Stimulated activated CD8-positive, alpha-beta memory T cell treated with anti-CD3 and anti-CD28 coated beads, Interleukin-15, amount 100 ng/mL, for 4 hours (primary cell): ENCODE results near the gene GPR4.
"Not testable (repeated sequence)": the region's sequence is repeated elsewhere in the genome, so short reads cannot be mapped to it uniquely, and the experiment has no call there.

Experiments
- DNase-seq, 2 donors: peaks; one replicate each; pipeline ENCODE4 v3.0.0-alpha.2; 2020; ENCODE audit warnings: low read depth in 2 of 2

The GPR4 gene

DNA sequence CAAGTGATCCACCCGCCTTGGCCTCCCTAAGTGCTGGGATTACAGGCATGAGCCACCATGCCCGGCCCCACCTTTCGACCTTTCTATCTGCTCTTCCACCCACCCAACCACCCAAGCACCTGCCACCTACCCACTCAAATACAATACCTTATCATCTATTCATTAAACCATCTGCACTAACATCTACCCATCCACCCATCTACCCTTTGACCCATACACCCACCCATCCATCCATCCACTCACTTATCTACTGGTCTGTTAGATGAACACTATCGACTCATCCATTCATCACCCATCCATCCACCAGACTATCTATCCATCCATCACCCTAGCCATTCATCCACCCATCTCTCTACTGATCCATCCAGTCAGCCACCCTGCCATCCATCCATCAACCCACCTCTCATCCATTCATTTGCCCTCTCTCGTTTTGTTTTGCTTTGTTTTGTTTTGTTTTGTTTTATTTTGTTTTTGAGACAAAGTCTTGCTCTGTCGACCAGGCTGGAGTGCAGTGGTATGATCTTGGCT is 20.0 kb upstream of the GPR4 start:
- no peak for DNase-seq

GRCh38 chr19:45621389-45621788 is 19.4 kb upstream of the GPR4 start:
- no peak for DNase-seq

GRCh38 chr19:45616704-45617017 is 14.6 kb upstream of the GPR4 start:
- no peak for DNase-seq

GRCh38 chr19:45615795-45616703 is 14.0 kb upstream of the GPR4 start:
- DNase-seq = peak; percentile 25 to 46

GRCh38 chr19:45615056-45615455 is 13.0 kb upstream of the GPR4 start:
- not testable (repeated sequence) for DNase-seq

DNA sequence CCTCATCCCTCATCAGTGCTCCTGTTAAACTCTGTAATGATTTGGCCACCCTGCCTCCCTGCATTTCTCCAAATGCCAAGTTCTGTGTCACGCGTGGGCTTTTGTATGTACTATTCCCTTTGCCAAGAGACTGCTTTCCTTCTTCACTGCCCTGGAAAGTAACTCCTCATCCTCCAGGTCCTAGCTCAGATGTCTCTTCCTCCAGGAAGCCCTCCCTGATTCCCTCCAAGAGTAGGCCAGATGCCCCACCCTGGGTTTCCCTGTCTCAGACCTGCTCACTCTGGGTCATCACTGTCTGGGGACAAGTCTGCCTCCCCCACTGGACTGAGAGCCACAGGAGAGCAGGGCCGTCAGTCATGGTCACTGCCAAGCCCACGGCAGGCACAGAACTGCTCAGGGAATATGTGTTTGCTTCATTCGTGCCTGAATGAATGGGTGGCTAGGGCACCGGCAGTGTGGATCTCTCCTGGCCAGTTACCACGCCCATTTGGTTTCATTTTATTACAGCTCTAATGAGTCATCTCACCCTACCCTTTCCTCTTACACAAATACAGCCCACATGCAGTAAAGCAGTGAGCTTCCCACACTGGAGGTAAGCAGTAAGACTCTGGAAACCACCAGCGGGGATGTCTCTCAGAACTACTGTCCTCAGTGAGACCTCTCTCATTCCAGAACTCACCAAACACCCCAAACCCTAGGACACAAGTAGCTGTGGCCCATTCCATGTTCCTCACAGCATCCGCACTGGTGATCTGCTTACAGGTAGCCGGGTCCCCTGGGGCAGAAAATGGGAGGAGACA is 12.1 kb upstream of the GPR4 start:
- DNase-seq = no peak

GRCh38 chr19:45608948-45609347 is 6.9 kb upstream of the GPR4 start:
- no peak for DNase-seq

DNA sequence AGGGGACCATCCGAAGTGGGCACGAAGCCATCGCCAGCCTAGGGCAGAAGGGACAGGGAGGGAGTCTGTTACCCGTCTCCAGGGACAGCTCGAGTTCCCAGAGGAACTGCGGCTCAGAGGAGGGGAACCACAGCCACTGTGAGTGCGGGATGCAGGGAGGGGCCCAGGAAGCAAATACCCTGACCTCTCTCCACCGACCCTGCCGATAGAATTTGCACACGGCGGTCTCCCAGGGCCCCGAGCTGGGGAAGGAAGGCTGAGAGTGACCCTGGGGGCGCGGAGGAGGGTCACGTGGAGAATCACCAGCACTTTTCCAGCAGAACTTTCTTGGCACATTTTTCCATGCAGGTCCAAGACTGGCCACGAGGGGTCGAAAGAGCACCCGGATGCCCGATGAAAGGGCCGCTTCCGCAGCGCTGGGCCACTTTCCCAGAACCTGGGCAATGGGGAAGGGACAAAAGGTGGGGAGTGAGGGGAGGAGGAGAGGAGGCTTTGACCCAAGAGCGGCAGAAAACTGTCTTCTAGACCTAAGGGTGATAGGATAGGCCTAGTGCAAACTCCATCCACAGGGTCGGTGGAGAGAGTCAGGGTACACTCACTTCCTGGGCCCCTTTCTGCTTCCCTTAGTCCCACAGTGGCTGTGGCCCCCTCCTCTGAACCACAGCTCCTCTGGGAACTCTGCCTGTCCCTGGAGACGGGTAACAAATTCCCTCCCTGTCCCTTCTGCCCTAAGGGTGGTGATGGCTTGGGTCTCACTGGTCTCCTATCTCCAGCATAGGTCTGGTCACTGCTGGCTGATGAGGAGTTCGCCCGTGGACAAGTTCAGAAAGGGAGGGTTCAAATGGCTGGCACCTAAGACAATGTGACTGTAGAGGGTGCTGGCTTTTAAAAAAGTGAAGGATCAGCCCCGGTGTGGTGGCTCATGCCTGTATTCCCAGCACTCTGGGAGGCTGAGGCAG is 5.3 kb upstream of the GPR4 start:
- no peak for DNase-seq

DNA sequence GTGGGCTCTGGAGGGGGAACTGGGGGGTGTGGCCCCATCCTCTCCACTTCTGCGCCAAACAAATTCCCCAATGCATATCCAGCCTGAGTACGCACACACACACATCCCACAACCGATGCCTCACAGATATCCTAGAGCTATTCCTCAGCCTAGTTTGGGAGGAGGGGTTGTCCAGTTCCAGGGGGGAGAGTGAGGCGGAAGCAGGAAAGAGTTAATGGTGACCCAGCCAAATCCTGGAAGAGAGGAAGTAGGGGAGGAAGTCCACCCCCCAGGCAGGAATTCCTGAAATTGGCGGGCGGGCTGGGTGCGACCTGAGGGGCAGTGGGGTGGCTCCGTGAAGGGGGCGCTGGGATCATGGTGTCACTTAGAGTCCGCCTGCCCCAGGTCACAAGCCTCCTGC is 897 bp downstream of the GPR4 start:
- DNase-seq = no peak

DNA sequence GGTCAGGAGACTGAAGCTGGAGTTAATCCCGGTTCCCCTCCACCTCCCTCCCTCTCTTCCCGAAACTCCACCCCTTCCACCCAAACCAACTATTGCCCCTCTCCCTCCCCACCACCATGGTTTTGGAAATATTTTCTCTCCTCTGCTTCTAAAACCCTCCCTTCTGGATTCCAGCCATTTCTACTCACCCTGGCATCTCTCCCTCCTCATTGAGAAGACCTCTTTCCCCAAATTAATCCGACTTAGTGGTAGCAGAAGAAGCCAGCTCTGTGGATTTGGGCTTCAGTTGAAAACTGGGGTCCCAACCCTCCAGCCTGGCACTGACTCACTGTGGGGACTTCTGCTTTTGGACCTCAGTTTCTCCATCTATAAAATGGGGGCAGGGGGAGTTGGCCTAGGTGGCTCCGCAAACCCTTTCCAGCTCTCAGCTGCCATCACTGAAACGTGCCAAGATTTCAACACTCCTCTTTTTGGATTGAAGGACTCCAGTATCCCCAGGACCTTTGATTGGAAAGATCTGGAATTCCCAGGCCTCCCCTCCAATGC is 1.6 kb downstream of the GPR4 start:
- no peak for DNase-seq

DNA sequence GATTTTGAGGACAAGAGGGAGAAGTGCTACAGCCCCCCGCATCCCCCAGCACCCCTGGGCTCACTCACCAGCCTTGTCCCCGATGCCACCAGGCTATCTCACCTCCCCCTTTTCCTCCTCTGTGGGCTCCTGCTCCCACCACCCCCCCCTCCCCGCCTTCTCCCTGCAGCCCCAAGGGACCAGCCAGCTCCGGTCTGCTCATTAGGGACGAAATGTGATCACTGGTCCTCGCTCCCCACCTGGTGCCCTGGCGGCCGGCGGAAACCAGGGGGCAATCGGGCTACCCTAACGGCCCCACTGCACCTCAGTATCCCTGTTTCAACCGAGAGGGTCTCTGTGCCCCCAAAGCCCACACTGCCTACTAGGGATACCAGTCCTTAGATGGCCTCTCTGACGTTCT is 2.7 kb downstream of the GPR4 start:
- DNase-seq = no peak

GRCh38 chr19:45598267-45599001 is 3.6 kb downstream of the GPR4 start:
- no peak for DNase-seq

- DNase-seq = no peak
Observed at GRCh38 chr19:45597425-45598111, 4.4 kb downstream of the GPR4 start.

GRCh38 chr19:45595814-45596213 is 6.2 kb downstream of the GPR4 start:
- no peak for DNase-seq

DNA sequence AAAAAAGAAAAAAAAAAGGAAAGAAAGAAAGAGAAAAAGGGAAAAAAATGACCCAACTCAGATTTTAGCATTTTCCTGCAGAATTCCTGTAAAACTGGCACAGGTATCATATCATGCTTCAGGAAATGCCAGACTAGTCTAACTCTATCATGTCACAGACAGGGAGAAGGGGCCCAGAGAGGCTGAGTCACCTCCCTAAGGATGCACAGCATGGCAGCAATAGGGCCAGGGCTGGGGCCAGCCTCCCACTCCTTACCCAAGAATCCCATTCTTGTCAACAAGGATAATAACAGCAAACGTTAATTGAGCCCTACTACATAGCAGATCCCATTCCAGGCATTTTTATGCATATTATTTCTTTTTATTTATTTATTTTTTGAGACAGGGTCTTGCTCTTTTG is 8.5 kb downstream of the GPR4 start:
- DNase-seq = no peak

- DNase-seq = no peak
Observed at GRCh38 chr19:45592366-45592765, 9.6 kb downstream of the GPR4 start.

GRCh38 chr19:45591638-45592005 is 10.4 kb downstream of the GPR4 start:
- no peak for DNase-seq

DNA sequence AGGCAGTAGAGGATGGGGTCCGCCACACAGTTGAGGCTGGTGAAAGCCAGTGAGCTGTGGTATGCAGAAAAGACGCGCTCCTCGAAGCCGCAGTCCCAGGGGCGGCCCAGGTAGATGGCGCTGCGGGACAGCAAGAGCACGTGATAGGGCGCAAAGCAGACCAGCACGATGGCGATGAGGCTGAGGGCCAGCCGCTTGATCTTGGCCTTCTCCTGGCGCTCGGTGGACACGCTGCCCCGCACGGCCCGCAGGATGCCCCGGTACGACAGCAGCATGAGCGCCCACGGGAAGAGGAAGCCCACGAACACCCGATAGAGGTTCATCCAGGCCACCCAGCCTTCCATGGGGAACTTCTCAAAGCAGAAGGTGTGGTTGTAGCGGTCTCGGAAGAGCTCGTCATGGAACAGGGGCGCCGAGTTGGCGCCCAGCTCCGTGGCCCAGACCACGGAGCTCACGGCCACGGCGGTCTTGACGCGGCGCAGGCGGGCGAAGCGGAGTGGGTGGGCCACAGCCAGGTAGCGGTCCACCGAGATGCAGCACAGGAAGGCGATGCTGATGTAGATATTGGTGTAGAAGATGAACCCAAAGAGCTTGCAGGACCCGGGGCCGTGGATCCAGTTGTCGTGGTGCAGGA is 10.9 kb downstream of the GPR4 start:
- no peak for DNase-seq

- no peak for DNase-seq
Observed at GRCh38 chr19:45590300-45591003, 11.6 kb downstream of the GPR4 start.
